ENCODE results near the gene DUSP10.

Gene DUSP10

DNA sequence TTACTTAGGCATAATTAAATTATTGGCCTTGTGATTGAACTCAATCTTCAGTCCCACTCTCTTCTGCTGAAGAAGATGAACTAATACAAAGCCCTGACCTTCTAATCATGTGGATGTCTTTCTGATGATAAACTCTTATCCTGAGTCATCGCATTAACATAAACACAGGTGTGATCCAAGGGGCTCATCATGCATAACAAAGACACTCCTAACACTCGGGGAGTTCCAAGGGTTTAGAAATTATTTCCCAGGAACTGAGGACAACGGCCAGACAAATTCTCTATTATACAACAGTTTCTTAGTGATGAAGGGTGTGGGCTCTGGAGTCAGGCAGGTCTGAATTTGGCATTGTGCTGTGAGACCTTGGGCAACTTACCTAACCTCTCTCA is 18.0 kb downstream of the DUSP10 start:
- TF ChIP-seq ZC3H10 (CRISPR knock-in tag; IDR thresholded peaks at IDR 0.05) = 0 out of 2 replicates have a peak, but pooled peaks have one; percentile 3
- TF ChIP-seq, protein P1, sequence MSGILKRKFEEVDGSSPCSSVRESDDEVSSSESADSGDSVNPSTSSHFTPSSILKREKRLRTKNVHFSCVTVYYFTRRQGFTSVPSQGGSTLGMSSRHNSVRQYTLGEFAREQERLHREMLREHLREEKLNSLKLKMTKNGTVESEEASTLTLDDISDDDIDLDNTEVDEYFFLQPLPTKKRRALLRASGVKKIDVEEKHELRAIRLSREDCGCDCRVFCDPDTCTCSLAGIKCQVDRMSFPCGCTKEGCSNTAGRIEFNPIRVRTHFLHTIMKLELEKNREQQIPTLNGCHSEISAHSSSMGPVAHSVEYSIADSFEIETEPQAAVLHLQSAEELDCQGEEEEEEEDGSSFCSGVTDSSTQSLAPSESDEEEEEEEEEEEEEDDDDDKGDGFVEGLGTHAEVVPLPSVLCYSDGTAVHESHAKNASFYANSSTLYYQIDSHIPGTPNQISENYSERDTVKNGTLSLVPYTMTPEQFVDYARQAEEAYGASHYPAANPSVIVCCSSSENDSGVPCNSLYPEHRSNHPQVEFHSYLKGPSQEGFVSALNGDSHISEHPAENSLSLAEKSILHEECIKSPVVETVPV (CRISPR knock-in tag; IDR thresholded peaks at IDR 0.05) = no peak
- no peak for ATAC-seq

DNA sequence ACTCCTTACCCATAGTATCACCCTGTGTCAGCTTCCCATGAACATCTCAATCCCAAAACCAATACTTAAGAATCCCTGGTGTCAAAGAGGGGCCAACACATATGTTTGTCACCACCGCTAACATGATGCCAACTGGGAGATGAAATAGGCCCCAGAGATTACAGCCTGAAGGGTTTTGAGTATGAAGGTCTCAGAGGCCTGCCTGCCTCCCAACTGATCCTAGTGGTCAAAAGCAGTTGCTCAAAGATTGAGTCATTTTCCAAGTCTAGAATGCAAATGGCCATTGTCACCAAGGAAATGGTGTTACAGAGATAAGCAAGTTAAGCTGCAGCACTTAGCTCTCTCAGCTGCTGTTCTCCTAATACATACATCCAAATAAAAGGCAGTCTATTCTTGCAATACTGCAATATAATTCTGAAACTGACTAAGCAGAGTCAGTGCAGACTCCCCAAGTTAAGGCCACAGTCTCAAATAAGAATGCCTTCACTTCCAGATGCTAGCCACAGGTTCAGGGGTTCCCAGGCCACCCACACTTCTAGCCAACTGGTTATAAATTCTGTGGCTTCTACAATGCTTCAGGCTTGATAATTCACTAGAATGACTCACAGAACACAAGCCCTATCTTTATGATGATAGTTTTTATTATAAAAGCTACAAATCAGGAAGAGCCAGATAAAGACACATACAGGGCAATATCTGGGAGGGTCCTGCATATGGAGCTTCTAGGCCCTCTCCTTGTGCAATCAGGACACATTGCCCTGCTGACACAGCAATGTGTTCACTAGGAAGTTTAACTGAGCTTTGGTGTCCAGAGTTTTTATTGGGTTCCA is 18.7 kb downstream of the DUSP10 start:
- TF ChIP-seq SNAI2 (CRISPR knock-in tag; IDR thresholded peaks at IDR 0.05) (no peak), TOX (CRISPR knock-in tag; IDR thresholded peaks at IDR 0.05; ENCODE audit: borderline replicate concordance) (no peak), ZNF565 (CRISPR knock-in tag; conservative IDR thresholded peaks at IDR 0.05; ENCODE audit: low read depth) (no peak), BACH2 (CRISPR knock-in tag; IDR thresholded peaks at IDR 0.05; ENCODE audit: borderline replicate concordance) (no peak), ISL1 (CRISPR knock-in tag; IDR thresholded peaks at IDR 0.05) (no peak), GLIS3 (CRISPR knock-in tag; IDR thresholded peaks at IDR 0.05) (no peak), RARB (CRISPR knock-in tag; IDR thresholded peaks at IDR 0.05) (no peak), PPARA (CRISPR knock-in tag; IDR thresholded peaks at IDR 0.05; ENCODE audit: borderline replicate concordance) (no peak), ESRRG (CRISPR knock-in tag; IDR thresholded peaks at IDR 0.05) (no peak), CSDC2 (CRISPR knock-in tag; IDR thresholded peaks at IDR 0.05) (no peak), ZNF8 (CRISPR knock-in tag; IDR thresholded peaks at IDR 0.05) (no peak), TCF4 (CRISPR knock-in tag; IDR thresholded peaks at IDR 0.05; ENCODE audit: borderline replicate concordance) (no peak), ARNTL (CRISPR knock-in tag; IDR thresholded peaks at IDR 0.05; ENCODE audit: borderline replicate concordance, low read depth) (no peak), ZNF70 (CRISPR knock-in tag; IDR thresholded peaks at IDR 0.05) (no peak), OSR1 (CRISPR knock-in tag; IDR thresholded peaks at IDR 0.05) (no peak)
- TF ChIP-seq, protein P2, sequence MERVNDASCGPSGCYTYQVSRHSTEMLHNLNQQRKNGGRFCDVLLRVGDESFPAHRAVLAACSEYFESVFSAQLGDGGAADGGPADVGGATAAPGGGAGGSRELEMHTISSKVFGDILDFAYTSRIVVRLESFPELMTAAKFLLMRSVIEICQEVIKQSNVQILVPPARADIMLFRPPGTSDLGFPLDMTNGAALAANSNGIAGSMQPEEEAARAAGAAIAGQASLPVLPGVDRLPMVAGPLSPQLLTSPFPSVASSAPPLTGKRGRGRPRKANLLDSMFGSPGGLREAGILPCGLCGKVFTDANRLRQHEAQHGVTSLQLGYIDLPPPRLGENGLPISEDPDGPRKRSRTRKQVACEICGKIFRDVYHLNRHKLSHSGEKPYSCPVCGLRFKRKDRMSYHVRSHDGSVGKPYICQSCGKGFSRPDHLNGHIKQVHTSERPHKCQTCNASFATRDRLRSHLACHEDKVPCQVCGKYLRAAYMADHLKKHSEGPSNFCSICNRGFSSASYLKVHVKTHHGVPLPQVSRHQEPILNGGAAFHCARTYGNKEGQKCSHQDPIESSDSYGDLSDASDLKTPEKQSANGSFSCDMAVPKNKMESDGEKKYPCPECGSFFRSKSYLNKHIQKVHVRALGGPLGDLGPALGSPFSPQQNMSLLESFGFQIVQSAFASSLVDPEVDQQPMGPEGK (CRISPR knock-in tag; IDR thresholded peaks at IDR 0.05; ENCODE audit: borderline replicate concordance) = no peak
- TF ChIP-seq, protein P3, sequence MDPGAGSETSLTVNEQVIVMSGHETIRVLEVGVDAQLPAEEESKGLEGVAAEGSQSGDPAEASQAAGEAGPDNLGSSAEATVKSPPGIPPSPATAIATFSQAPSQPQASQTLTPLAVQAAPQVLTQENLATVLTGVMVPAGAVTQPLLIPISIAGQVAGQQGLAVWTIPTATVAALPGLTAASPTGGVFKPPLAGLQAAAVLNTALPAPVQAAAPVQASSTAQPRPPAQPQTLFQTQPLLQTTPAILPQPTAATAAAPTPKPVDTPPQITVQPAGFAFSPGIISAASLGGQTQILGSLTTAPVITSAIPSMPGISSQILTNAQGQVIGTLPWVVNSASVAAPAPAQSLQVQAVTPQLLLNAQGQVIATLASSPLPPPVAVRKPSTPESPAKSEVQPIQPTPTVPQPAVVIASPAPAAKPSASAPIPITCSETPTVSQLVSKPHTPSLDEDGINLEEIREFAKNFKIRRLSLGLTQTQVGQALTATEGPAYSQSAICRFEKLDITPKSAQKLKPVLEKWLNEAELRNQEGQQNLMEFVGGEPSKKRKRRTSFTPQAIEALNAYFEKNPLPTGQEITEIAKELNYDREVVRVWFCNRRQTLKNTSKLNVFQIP (CRISPR knock-in tag; IDR thresholded peaks at IDR 0.05; ENCODE audit: borderline replicate concordance, low read depth) = no peak
- TF ChIP-seq, protein P4, sequence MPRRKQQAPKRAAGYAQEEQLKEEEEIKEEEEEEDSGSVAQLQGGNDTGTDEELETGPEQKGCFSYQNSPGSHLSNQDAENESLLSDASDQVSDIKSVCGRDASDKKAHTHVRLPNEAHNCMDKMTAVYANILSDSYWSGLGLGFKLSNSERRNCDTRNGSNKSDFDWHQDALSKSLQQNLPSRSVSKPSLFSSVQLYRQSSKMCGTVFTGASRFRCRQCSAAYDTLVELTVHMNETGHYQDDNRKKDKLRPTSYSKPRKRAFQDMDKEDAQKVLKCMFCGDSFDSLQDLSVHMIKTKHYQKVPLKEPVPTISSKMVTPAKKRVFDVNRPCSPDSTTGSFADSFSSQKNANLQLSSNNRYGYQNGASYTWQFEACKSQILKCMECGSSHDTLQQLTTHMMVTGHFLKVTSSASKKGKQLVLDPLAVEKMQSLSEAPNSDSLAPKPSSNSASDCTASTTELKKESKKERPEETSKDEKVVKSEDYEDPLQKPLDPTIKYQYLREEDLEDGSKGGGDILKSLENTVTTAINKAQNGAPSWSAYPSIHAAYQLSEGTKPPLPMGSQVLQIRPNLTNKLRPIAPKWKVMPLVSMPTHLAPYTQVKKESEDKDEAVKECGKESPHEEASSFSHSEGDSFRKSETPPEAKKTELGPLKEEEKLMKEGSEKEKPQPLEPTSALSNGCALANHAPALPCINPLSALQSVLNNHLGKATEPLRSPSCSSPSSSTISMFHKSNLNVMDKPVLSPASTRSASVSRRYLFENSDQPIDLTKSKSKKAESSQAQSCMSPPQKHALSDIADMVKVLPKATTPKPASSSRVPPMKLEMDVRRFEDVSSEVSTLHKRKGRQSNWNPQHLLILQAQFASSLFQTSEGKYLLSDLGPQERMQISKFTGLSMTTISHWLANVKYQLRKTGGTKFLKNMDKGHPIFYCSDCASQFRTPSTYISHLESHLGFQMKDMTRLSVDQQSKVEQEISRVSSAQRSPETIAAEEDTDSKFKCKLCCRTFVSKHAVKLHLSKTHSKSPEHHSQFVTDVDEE (CRISPR knock-in tag; IDR thresholded peaks at IDR 0.05) = no peak
- TF ChIP-seq, protein P5, sequence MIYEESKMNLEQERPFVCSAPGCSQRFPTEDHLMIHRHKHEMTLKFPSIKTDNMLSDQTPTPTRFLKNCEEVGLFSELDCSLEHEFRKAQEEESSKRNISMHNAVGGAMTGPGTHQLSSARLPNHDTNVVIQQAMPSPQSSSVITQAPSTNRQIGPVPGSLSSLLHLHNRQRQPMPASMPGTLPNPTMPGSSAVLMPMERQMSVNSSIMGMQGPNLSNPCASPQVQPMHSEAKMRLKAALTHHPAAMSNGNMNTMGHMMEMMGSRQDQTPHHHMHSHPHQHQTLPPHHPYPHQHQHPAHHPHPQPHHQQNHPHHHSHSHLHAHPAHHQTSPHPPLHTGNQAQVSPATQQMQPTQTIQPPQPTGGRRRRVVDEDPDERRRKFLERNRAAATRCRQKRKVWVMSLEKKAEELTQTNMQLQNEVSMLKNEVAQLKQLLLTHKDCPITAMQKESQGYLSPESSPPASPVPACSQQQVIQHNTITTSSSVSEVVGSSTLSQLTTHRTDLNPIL (CRISPR knock-in tag; IDR thresholded peaks at IDR 0.05; ENCODE audit: low read depth) = no peak
- TF ChIP-seq, protein P1 (CRISPR knock-in tag; IDR thresholded peaks at IDR 0.05) = no peak
- no peak for ATAC-seq

Data from SK-N-SH treated with all-trans-retinoic acid at 6 μM for 48 hours (cell line).